Keratinocyte (primary cell): Measurements from ENCODE around the gene GAB2. TPM values are rescaled to one million over a fixed set of nuclear protein-coding genes. Genes with fewer than 3 reads are reported as not detected.

Experiments used
- DNase-seq: peaks from one replicate; pipeline ENCODE4 v3.0.0-alpha.2; 2011; ENCODE audit warnings: low read depth, missing footprints, low spot score
- FAIRE-seq: peaks from 2 replicates; lab custom pipeline; 2011; peaks lifted over from hg19 to GRCh38; lab: Jason Lieb, UNC
- H2AFZ ChIP-seq: 2 replicates; pipeline ENCODE4 v1.6.0; 2012; ENCODE audit warnings: low read length, control low read depth, inconsistent platforms; ENCODE audit not compliant: control insufficient read depth
- H3K27ac ChIP-seq: 2 replicates; pipeline ENCODE4 v1.5.1; 2011; ENCODE audit warnings: low read length; ENCODE audit not compliant: control insufficient read depth, insufficient read depth
- H3K27me3 ChIP-seq: 3 replicates; pipeline ENCODE4 v1.6.0; 2011; ENCODE audit warnings: low read length; ENCODE audit not compliant: control insufficient read depth, insufficient read depth; ENCODE audit errors: extremely low read depth
- H3K36me3 ChIP-seq, 2 experiments: 2 replicates in 1 of 2; 3 replicates in 1 of 2; pipeline ENCODE4 v1.5.1; 2011; ENCODE audit warnings: low read length in 2 of 2, mild to moderate bottlenecking in 1 of 2; ENCODE audit not compliant: control insufficient read depth in 2 of 2, insufficient read depth in 2 of 2; ENCODE audit errors: extremely low read depth in 1 of 2
- H3K4me1 ChIP-seq: 3 replicates; pipeline ENCODE4 v1.5.1; 2011; ENCODE audit warnings: low read length; ENCODE audit not compliant: control insufficient read depth, insufficient read depth; ENCODE audit errors: extremely low read depth
- H3K4me2 ChIP-seq: 3 replicates; pipeline ENCODE4 v1.6.0; 2011; ENCODE audit warnings: low read depth, low read length; ENCODE audit not compliant: control insufficient read depth, insufficient read depth; ENCODE audit errors: extremely low read depth
- H3K4me3 ChIP-seq, 3 experiments: fragments of 200-600 bp in 1 of 3; sonication (generic) in 1 of 3; 2 replicates in 2 of 3; 3 replicates in 1 of 3; pipeline ENCODE4 v1.5.1; 2011 to 2016; ENCODE audit warnings: low read length in 3 of 3, mild to moderate bottlenecking in 3 of 3, control low read depth in 2 of 3, inconsistent platforms in 1 of 3, low read depth in 1 of 3, mixed read lengths in 1 of 3, mixed run types in 1 of 3, moderate library complexity in 1 of 3; ENCODE audit not compliant: control insufficient read depth in 2 of 3, insufficient read depth in 2 of 3; ENCODE audit errors: extremely low read depth in 1 of 3
- H3K79me2 ChIP-seq: 2 replicates; pipeline ENCODE4 v1.6.0; 2012; ENCODE audit warnings: low read length; ENCODE audit not compliant: control insufficient read depth, insufficient read depth
- H3K9ac ChIP-seq: 3 replicates; pipeline ENCODE4 v1.6.0; 2011; ENCODE audit warnings: low read length; ENCODE audit not compliant: control insufficient read depth, insufficient read depth; ENCODE audit errors: extremely low read depth
- H3K9me1 ChIP-seq: 3 replicates; pipeline ENCODE4 v1.6.0; 2011; ENCODE audit warnings: low read length; ENCODE audit not compliant: control insufficient read depth, insufficient read depth; ENCODE audit errors: extremely low read depth
- H3K9me3 ChIP-seq: 2 replicates; pipeline ENCODE4 v1.5.1; 2012; ENCODE audit warnings: low read depth, low read length; ENCODE audit not compliant: control insufficient read depth
- H4K20me1 ChIP-seq: 3 replicates; pipeline ENCODE4 v1.6.0; 2011; ENCODE audit warnings: low read length; ENCODE audit not compliant: control insufficient read depth, insufficient read depth; ENCODE audit errors: extremely low read depth
- CTCF ChIP-seq, 3 experiments: IDR thresholded peaks in 1 of 3; conservative IDR thresholded peaks in 1 of 3; optimal IDR thresholded peaks in 1 of 3; 2 replicates in 2 of 3; 3 replicates in 1 of 3; pipeline versions ENCODE3 to v1.5.1; 2011; ENCODE audit warnings: low read length in 3 of 3, mild to moderate bottlenecking in 3 of 3, moderate library complexity in 2 of 3, control low read depth in 1 of 3, inconsistent platforms in 1 of 3; ENCODE audit not compliant: insufficient read depth in 2 of 3; ENCODE audit errors: extremely low read depth in 1 of 3
- EZH2 ChIP-seq: IDR thresholded peaks from one replicate; pipeline ENCODE4 v1.6.1; 2012; ENCODE audit warnings: inconsistent platforms, mild to moderate bottlenecking, low read length, moderate library complexity
- dilution Hi-C: fragments of 300-500 bp; cut with MboI; formaldehyde crosslinking; loops from one replicate; pipeline ENCODE4 v1.7.0; 2020; ENCODE audit warnings: low sequenced_read_pairs; ENCODE audit not compliant: extremely low pct_ligation_motif_present
- polyA plus RNA-seq, 5 experiments: library from polyadenylated mRNA; depleted of rRNA in 3 of 5; stranded (reverse) in 3 of 5; stranded (forward) in 1 of 5; unstranded in 1 of 5; fragments of >200 nt; gene quantifications; 1 replicate in 1 of 5; 2 replicates in 3 of 5; 3 replicates in 1 of 5; pipeline versions ENCODE4 v1.2.1 to v1.2.3, GENCODE V29; 2011 to 2012; ENCODE audit warnings: missing spikeins in 2 of 5, low read depth in 1 of 5, low replicate concordance in 1 of 5

Gene GAB2
- polyA plus RNA-seq, 1 donor (not counting 4 experiments of a cell fraction or from before 2014, with no cell fraction given): 0.68 TPM

- Histone ChIP-seq H3K4me3 (no peak overlapping the region), H3K4me1 (no peaks in the 10 kb centered on the region), H3K9me1 (no peaks in the 10 kb centered on the region), H3K9me3 (no peaks in the 10 kb centered on the region), H3K27me3 (no peaks in the 10 kb centered on the region), H3K4me2 (no peak overlapping the region), H3K79me2 (no peaks in the 10 kb centered on the region), H2AFZ (no peak overlapping the region), H4K20me1 (no peaks in the 10 kb centered on the region), H3K9ac (no peak overlapping the region), H3K27ac (no peak overlapping the region), H3K36me3 (peaks cover 0 to 26% of the 10 kb centered on the region in 2 experiments)
- no peak for TF ChIP-seq EZH2
- no peak for TF ChIP-seq CTCF (optimal IDR thresholded peaks at IDR 0.05 in 1 of 3, IDR thresholded peaks at IDR 0.05 in 1 of 3, conservative IDR thresholded peaks at IDR 0.05 in 1 of 3; ENCODE audit: extremely low read depth in 1 of 3, insufficient read depth in 2 of 3, low read length in 3 of 3)
- dilution Hi-C loops: no loop called here
- no peak for DNase-seq
- no peak for FAIRE-seq
Measured at GRCh38 chr11:78203184-78203583, 214.4 kb downstream of the GAB2 start.

GRCh38 chr11:78202733-78203167 is 214.9 kb downstream of the GAB2 start:
- Histone ChIP-seq H3K27me3 (no peaks in the 10 kb centered on the region), H3K36me3 (peaks cover 0 to 30% of the 10 kb centered on the region in 2 experiments), H3K4me2 (no peak overlapping the region), H2AFZ (no peak overlapping the region), H3K9me3 (no peaks in the 10 kb centered on the region), H3K79me2 (no peaks in the 10 kb centered on the region), H3K27ac (no peak overlapping the region), H3K9ac (no peak overlapping the region), H4K20me1 (no peaks in the 10 kb centered on the region), H3K4me3 (no peak overlapping the region), H3K9me1 (no peaks in the 10 kb centered on the region), H3K4me1 (no peaks in the 10 kb centered on the region)
- no peak for FAIRE-seq
- TF ChIP-seq CTCF (optimal IDR thresholded peaks at IDR 0.05 in 1 of 3, IDR thresholded peaks at IDR 0.05 in 1 of 3, conservative IDR thresholded peaks at IDR 0.05 in 1 of 3; ENCODE audit: extremely low read depth in 1 of 3, insufficient read depth in 2 of 3, low read length in 3 of 3): no peak
- DNase-seq: no peak
- dilution Hi-C loops: no loop called here
